COLO668 (cell line): ENCODE measurements around the gene KRT4.
"Not testable (repeated sequence)": the region's sequence is repeated elsewhere in the genome, so short reads cannot be mapped to it uniquely, and the experiment has no call there.

Source experiments
- DNase-seq: peaks from one replicate; lab custom pipeline; 2025; ENCODE audit not compliant: unreplicated experiment; lab: John Stamatoyannopoulos, UW

The KRT4 gene

GRCh38 chr12:52813885-52814709, at the start of gene KRT4:
TSS of gene KRT4 (minus strand) at chr12:52814116. CDS start at chr12:52814058, 58 bp downstream.
- no peak for DNase-seq

DNA sequence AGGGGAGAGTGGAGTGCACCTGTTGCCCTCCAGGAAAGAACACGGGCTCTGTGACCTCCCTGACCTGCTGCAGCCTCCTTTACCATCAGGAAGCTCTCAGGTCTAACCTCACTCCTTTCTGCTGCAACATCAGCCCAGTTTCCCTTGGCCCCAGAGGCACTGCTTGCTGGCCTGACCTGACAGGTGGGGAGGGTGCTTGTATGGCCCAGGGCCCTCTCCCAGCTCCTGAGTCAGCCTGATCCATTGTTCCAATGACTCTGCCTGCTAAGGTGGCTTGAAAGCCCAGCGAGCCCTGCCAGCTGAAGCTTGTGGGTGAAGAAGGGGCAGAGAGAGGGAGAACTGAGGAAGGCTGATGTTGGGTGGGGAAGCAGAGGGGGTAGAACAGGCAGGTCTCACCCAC, 48.1 kb upstream of the KRT4 start:
- no peak for DNase-seq

DNA sequence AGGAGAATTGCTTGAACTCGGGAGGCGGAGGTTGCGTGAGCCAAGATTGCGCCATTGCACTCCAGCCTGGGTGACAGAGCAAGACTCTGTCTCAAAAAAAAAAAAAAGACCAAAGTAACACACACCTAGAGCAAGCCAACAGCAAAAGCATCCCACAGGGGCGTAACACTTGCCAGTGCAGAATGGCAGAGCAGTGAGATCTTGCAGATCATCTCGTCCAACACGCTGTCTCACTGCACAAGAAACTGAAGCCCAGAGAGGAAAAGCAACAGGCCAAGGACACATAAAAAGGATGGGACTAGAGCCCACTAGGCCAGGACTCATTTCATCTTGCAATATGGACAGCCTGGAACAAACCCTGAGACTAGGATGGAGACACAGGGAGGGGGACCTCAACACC, 47.6 kb upstream of the KRT4 start:
- DNase-seq, result no peak

GRCh38 chr12:52860102-52860823, 46.3 kb upstream of the KRT4 start:
- DNase-seq, result no peak

GRCh38 chr12:52857500-52857899, 43.6 kb upstream of the KRT4 start:
- DNase-seq, result no peak

GRCh38 chr12:52856787-52857186, 42.9 kb upstream of the KRT4 start:
- DNase-seq, result no peak

- DNase-seq, result not testable (repeated sequence)
These were observed 42.2 kb upstream of the KRT4 start for GRCh38 chr12:52856077-52856476.

GRCh38 chr12:52851787-52852186, 37.9 kb upstream of the KRT4 start:
- DNase-seq, result no peak

DNA sequence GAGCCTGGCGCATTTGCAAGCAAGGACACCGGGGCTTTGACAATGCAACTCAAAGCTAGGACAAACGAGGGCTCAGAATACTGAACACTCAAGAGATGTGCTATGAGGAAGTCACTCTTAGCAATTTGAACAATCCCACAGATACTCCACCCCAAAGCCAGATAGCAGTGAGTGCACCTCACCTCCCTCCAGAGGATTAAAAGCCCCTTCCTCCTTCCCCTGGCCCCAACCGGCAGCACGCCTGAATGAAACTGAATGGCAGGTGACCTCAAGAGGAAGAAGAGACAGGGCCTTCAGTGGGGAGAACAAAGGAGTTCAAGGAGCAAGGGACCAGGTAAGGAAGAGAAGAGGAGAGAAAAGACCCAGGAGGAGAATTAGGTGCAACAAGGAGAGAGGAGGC, 36.8 kb upstream of the KRT4 start:
- DNase-seq, result no peak

DNA sequence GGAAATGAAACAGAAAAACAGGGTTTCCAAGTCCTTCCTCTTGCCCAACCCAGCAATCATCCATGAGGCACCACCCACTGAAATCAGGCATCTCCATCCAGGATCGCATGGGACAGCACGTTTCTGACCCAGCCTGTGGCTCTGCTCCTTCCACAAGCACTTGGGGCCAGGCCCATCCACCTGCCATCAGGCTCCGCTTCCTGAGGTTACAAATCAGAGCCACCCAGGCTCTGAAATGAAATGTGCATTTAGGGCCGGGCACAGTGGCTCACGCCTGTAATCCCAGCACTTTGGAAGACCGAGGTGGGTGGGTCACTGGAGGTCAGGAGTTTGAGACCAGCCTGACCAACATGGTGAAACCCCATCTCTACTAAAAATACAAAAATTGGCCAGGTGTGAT, 35.6 kb upstream of the KRT4 start:
- DNase-seq, result no peak

DNA sequence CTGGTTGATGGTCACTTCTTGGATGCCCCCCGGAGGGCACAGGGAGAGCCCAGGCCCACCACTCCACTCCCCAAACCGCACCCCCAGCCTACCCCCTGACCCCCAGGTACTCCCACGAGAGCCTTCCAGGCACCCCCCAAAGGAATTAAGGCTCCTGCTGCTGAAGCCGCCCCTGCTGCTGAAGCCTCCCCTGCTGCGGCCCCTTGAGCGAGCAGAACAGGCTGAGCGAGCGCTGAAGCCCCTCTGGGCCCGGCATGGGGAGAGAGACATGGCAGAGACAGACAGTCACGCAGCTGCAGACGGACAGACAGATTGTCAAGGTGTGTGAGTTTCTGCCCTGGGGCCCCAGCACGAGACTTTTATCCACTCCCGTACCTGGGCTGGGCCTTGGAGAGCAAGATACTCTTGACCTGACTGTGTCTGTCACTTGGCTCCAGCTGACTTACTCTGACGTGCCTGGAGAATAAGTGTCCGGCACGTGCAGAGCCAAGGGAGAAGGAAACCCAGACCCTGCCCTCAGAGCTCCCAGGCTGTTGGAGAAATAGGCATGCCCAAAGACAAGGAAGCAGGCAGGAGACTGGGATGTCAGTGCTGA, 34.8 kb upstream of the KRT4 start, which contains the start of gene KRT78:
Gene KRT78, minus strand, starts transcription at position 334 of the 595 bp plus-strand sequence. Its CDS starts 64 bp downstream, at position 270.
- no peak for DNase-seq

DNA sequence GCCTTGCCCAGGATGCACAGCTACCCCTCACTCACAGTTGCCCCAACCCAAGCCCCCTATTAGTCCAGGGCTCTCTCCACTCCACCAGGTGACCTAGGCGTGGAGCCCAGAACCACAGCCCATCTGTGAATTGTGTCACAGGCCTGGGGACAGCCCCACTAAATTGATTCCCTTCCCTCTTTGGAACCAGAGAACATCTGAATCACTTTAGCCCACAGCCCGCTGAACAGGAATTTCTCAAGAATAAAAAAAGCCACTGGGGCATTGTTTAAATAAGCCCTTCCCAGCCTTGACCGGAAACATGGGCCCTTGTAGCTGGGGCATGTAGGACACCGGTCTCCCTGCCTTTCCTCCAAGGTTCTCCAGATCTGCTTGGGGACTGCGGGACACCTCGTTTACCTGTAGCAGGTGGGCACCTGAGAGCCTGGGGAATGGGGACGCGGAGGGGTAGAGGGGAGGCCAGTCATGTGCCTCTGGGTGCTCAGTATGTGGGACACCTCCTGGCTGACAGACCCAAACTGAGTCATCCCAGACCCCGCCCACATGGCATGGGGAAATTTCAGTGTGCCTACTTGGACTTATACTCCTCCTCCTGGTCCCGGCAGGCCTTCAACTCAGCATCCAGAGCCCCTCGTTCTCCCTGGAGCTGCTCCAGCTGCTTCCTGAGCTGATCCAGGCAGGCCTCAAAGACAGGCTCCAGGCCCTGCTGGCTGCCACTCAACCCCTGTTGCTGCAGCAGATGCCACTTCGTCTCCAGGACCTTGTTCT, 33.6 kb upstream of the KRT4 start:
- DNase-seq, result no peak

DNA sequence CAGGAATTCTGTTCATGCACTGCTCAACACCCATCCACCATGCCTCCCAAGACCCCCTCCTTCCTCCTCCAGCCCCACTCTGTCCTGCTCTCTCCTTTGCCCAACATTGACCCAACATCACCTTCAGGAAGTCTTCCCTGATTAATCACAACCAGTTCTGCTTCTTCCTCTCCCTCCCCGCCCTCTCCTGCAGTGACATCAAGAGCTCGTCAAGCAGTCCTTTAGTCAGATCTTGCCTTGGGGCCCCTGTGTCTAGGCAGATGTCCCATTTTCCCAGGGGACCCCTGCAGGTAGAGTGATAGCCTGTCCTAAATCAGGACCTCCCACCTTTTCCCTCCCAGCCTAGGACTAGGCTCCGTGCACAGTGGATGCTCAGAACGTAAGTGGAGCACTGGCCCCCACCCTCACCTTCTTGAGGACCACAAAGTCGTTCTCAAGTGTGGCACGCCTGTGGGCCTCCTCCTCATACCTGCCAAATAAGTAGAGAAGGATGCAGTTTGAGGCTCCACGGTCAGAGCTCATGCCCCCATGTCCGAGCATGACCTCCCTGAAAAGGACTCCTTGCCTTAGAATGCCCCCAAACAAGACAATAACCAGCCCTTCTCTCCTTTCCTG, 32.5 kb upstream of the KRT4 start:
- DNase-seq, result no peak

DNA sequence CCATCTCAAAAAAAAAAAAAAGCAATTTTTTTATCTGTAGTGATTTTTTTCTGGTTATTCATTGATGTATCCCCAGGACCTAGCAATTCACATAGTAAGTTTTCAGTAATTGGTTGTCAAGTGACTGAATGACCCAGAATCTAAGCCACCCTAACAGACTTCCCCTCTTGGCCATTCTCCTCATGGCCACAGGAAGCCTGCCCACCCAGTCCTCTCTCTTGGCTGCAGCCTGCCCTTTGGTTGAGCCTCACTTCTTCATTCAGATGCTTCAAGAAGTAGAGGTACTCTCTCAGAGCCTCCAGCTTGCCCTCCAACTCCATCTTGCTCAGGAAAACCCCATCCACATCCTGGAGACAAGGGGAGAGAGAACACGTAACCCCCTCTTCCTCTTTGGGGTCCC, 32.0 kb upstream of the KRT4 start:
- no peak for DNase-seq

- no peak for DNase-seq
These were observed 30.5 kb upstream of the KRT4 start for GRCh38 chr12:52844386-52844785.

- no peak for DNase-seq
These were observed 25.7 kb upstream of the KRT4 start for GRCh38 chr12:52839436-52840105.

DNA sequence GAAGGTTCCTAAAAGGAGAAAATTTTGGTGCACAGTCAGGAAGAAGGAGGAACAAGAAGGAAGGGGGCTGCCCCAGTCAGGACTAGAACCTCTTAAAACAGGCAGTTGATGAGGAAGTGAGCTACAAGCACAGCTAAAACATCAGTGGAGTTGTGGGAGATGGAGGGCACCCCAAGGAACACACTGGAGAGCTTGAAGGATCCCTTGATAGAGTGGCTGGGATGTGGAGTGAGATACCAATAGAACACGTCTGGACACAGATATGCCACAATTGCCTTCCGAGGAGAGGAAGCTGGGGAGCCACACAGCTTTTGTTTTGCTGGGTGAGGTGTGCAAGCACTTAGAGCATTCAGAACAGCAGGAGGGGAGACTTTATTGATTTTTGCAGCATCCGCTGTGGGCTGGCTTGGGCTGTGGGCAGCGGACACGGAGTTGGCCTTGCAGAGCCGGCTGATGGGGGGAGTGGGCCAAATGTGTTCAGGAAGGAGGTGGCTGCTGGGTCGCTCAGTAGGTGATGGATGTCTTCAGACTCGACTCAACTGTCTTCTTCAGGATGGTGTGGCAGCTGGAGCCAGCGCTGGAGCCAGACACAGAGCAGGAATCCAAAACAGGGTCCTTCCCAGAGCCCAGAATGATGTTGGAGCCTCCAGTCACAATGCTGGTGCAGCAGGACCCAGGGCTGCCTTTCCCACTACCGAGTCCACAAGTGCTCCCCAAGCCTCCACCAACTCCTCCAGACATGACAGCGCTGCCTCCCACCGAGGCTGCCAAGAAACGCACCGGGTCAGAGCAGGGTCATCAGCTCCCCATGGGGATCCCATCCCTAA, 24.9 kb upstream of the KRT4 start:
- peak; percentile 10 for DNase-seq

GRCh38 chr12:52837781-52838608, 24.1 kb upstream of the KRT4 start:
- no peak for DNase-seq

DNA sequence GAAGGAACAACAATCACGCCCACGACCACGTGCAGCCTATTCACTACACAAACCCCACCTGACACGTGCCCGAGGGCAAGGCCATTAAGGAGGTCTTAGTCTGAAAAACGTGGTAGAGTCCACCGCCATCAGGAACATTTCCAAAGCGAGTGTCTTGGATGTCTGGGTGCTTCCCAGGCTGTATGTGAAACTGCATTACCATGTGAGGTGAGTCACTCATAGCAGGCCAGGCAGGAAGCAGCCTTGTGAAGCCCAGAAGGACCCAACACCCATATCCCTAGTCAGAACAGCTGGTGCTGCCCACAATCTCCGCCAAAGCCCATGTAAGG, 23.5 kb upstream of the KRT4 start:
- no peak for DNase-seq
